Subcutaneous abdominal adipose tissue (tissue), 5 donors: ENCODE measurements around the gene FSCN2.
A peak's percentile ranks its signal among the peaks of the same experiment; 100 is the strongest.

Experiments
- H3K27ac ChIP-seq: one replicate; pipeline ENCODE4 v1.7.0; 2013; ENCODE audit warnings: low read depth, mild to moderate bottlenecking, inconsistent platforms, low read length, moderate library complexity
- H3K27me3 ChIP-seq, 5 donors: one replicate each; pipeline ENCODE4 v1.7.0; 2013; ENCODE audit warnings: low read length in 5 of 5, inconsistent platforms in 1 of 5; ENCODE audit not compliant: control insufficient read depth in 5 of 5, insufficient read depth in 4 of 5
- H3K36me3 ChIP-seq, 5 donors: one replicate each; pipeline ENCODE4 v1.7.0; 2013; ENCODE audit warnings: low read length in 5 of 5; ENCODE audit not compliant: control insufficient read depth in 5 of 5, insufficient read depth in 5 of 5
- H3K4me1 ChIP-seq, 5 donors: one replicate each; pipeline ENCODE4 v1.7.0; 2013; ENCODE audit warnings: low read length in 5 of 5, mild to moderate bottlenecking in 3 of 5, moderate library complexity in 1 of 5; ENCODE audit not compliant: control insufficient read depth in 5 of 5, insufficient read depth in 5 of 5
- H3K4me3 ChIP-seq, 5 donors: one replicate each; pipeline ENCODE4 v1.7.0; 2013; ENCODE audit warnings: low read length in 5 of 5, low read depth in 1 of 5
- H3K9ac ChIP-seq, 5 donors: one replicate each; pipeline ENCODE4 v1.7.0; 2013; ENCODE audit warnings: low read length in 5 of 5, mild to moderate bottlenecking in 4 of 5, moderate library complexity in 3 of 5
- H3K9me3 ChIP-seq, 5 donors: one replicate each; pipeline ENCODE4 v1.7.0; 2013; ENCODE audit warnings: low read length in 5 of 5; ENCODE audit not compliant: control insufficient read depth in 5 of 5
- donor health status: healthy.
- donor health status: healthy.
- donor health status: healthy.
- donor health status: healthy.
- donor health status: healthy.

FSCN2 gene

GRCh38 chr17:81568416-81568815 lies 40.2 kb downstream of the FSCN2 start:
- peaks cover 12 to 35% (median 27%) of the 10 kb centered on the region in 5 donors for H3K4me1 ChIP-seq
- H3K27me3 ChIP-seq: no peaks in the 10 kb centered on the region
- no peak overlapping the region for H3K4me3 ChIP-seq
- peaks cover 5 to 81% (median 77%) of the 10 kb centered on the region in 5 donors for H3K36me3 ChIP-seq
- H3K27ac ChIP-seq: no peak overlapping the region
- H3K9me3 ChIP-seq: no peaks in the 10 kb centered on the region
- H3K9ac ChIP-seq: peak overlapping the region in 1 of 5 donors; percentile 16

- H3K4me3 ChIP-seq: no peak overlapping the region
- H3K9ac ChIP-seq: no peak overlapping the region
- no peaks in the 10 kb centered on the region for H3K27me3 ChIP-seq
- H3K36me3 ChIP-seq: peaks cover 2 to 78% (median 71%) of the 10 kb centered on the region in 5 donors
- no peaks in the 10 kb centered on the region for H3K9me3 ChIP-seq
- no peak overlapping the region for H3K27ac ChIP-seq
- H3K4me1 ChIP-seq: peaks cover 12 to 31% (median 25%) of the 10 kb centered on the region in 5 donors
Measured at GRCh38 chr17:81569986-81570514, 41.9 kb downstream of the FSCN2 start.

- no peak overlapping the region for H3K27ac ChIP-seq
- H3K27me3 ChIP-seq: no peaks in the 10 kb centered on the region
- H3K9ac ChIP-seq: no peak overlapping the region
- no peaks in the 10 kb centered on the region for H3K9me3 ChIP-seq
- H3K4me3 ChIP-seq: no peak overlapping the region
- peaks cover 5 to 77% (median 69%) of the 10 kb centered on the region in 5 donors for H3K36me3 ChIP-seq
- H3K4me1 ChIP-seq: peaks cover 12 to 27% (median 23%) of the 10 kb centered on the region in 5 donors
Measured at GRCh38 chr17:81570964-81571363, 42.8 kb downstream of the FSCN2 start.

DNA sequence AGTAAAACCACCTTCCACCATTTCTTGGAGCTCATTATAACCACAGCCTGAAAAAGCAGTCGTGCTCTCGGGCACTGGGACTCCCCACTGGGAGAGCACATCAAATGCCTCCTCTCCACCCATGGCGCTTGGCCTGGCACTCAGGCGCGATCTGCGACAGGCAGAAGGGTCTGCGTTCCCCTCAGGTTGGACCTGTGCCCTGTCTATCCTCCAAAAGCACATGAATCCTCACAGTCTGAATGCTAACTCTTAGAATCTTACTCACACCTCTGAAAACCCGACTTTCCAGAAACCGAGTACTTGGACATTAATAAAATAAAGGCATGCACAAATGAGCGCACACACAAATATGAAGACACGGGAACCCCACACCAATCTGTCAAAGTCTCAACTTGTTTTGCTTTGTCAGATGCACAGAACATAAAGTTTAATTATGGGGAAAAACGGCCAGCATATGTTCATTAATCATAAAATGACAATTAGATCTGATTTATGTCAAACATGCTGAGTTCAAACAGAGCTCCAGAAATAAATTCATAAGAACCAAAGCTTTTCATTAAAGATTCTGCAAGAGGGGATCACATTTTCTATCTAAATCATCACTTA lies 44.5 kb downstream of the FSCN2 start:
- no peaks in the 10 kb centered on the region for H3K27me3 ChIP-seq
- peaks cover 5 to 74% (median 63%) of the 10 kb centered on the region in 5 donors for H3K36me3 ChIP-seq
- peaks cover 2 to 22% (median 18%) of the 10 kb centered on the region in 5 donors for H3K4me1 ChIP-seq
- H3K4me3 ChIP-seq: no peak overlapping the region
- H3K27ac ChIP-seq: no peak overlapping the region
- H3K9ac ChIP-seq: no peak overlapping the region
- no peaks in the 10 kb centered on the region for H3K9me3 ChIP-seq

DNA sequence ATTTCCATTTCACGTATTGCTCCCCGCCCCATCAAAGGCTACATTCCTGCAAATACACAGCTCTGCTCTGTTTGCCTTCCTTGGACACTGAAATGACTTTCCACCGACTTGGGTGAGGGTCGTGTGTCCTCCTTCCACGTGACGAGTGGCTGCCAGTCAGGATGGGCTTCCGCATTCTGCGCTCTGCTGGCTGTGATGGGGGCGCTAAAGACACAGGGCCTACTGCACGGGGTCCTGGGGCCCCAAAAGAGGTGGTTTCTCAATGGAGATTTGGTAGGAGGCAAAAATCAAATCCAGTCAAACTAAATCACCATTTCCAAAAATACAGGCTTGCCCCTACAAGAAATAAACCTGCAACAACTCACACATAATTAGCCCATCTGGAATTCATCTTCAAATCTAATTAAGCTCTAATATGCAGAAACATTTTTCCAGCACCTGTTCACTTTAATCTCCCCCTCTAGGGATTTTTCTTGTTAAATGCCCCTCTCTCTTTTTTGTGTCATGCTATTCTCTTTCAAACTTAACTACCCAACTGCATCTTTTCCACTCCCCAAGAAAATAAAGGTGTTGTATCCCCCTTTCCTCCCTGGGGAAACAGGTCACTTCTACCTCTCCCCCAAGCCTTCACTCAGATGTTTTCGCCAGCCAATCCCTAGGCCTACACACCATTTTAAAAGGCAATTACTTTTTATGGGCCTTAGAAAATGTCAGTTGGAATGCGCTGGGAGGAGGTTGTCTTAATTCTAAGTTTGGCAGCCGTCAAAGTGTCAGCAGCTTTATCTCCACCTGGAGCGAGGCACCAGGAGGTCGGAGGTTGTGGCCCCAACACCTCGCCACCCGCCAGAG lies 45.8 kb downstream of the FSCN2 start:
- no peaks in the 10 kb centered on the region for H3K9me3 ChIP-seq
- no peaks in the 10 kb centered on the region for H3K27me3 ChIP-seq
- peaks cover 2 to 14% (median 11%) of the 10 kb centered on the region in 5 donors for H3K4me1 ChIP-seq
- no peak overlapping the region for H3K9ac ChIP-seq
- no peak overlapping the region for H3K27ac ChIP-seq
- H3K36me3 ChIP-seq: peaks cover 3 to 75% (median 64%) of the 10 kb centered on the region in 5 donors
- H3K4me3 ChIP-seq: no peak overlapping the region

GRCh38 chr17:81574643-81574956 lies 46.4 kb downstream of the FSCN2 start:
- peaks cover 2 to 14% (median 11%) of the 10 kb centered on the region in 5 donors for H3K4me1 ChIP-seq
- no peak overlapping the region for H3K27ac ChIP-seq
- H3K9me3 ChIP-seq: no peaks in the 10 kb centered on the region
- H3K9ac ChIP-seq: no peak overlapping the region
- H3K4me3 ChIP-seq: no peak overlapping the region
- H3K36me3 ChIP-seq: peaks cover 3 to 74% (median 64%) of the 10 kb centered on the region in 5 donors
- H3K27me3 ChIP-seq: no peaks in the 10 kb centered on the region

DNA sequence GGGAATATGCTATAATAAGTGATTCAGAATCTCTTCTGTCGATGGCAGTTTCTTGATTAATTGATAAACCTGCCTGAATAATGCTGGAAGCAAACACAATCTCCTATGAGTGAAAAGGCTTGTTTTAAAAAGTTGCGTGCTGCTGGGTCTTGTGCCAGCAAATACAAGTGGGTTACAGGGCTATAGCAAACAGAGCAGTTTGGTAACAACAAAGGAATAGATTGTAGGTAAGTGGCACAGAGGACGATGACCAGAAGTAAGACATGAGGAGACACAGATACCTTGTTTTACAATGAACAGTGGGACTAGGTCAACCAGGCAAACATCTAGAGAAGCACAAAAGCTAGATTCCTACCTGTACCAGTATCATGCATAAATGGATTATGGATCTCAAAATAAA lies 47.7 kb downstream of the FSCN2 start:
- H3K9ac ChIP-seq: no peak overlapping the region
- no peak overlapping the region for H3K4me3 ChIP-seq
- H3K4me1 ChIP-seq: peaks cover 2 to 14% (median 11%) of the 10 kb centered on the region in 5 donors
- H3K9me3 ChIP-seq: no peaks in the 10 kb centered on the region
- H3K27me3 ChIP-seq: no peaks in the 10 kb centered on the region
- peaks cover 3 to 74% (median 61%) of the 10 kb centered on the region in 5 donors for H3K36me3 ChIP-seq
- no peak overlapping the region for H3K27ac ChIP-seq

- Histone ChIP-seq H3K36me3 (peaks cover 3 to 71% (median 58%) of the 10 kb centered on the region in 5 donors), H3K27ac (peak overlapping the region; percentile 19)
Measured at GRCh38 chr17:81576621-81577277, 48.6 kb downstream of the FSCN2 start.

DNA sequence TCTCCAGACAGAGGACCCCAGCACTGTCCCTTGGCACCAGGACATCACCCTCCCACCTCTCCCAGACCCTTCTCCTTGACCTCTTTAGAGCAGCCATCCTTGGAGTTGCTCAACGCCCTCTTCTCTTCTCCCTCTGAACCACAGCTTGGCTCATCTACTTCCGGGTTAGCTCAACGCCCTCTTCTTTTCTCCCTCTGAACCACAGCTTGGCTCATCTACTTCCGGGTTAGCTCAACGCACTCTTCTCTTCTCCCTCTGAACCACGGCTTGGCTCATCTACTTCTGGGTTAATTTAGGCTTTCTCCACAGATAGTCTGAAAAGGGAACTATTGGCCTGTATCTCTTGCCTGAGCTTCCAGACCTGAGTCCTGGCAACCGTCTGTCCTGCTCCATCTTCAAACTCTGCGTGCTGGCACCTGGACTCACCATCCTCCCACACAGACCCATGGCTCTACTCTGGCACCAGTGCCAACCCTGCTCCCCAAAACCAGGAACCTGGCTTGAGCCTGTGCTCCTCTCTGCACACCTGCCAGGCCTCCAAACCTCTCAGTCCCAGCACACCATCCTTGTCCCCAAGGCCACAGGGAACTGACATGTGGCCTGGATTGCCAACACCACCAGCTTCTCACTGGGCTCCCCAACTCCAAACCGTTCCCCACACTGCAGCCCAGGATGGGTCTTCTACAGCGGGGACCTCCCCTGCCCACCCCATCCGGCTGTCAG lies 49.3 kb downstream of the FSCN2 start:
- Histone ChIP-seq H3K27me3 (no peaks in the 10 kb centered on the region), H3K4me3 (peak overlapping the region in 3 of 5 donors; percentile 32 to 48 (median 40)), H3K9ac (peak overlapping the region in 1 of 5 donors; percentile 19), H3K27ac (peak overlapping the region; percentile 19), H3K4me1 (peaks cover 2 to 17% (median 11%) of the 10 kb centered on the region in 5 donors), H3K36me3 (peaks cover 3 to 74% (median 61%) of the 10 kb centered on the region in 5 donors), H3K9me3 (no peaks in the 10 kb centered on the region)

More at GRCh38 chr17:81576621-81577277, 48.6 kb downstream of the FSCN2 start:
- Histone ChIP-seq H3K4me1 (peaks cover 2 to 17% (median 11%) of the 10 kb centered on the region in 5 donors), H3K9ac (no peak overlapping the region), H3K9me3 (no peaks in the 10 kb centered on the region), H3K27me3 (no peaks in the 10 kb centered on the region), H3K4me3 (peak overlapping the region in 3 of 5 donors; percentile 32 to 48 (median 40))
